Esophagus muscularis mucosa (tissue), 4 donors: ENCODE results near the gene CTNNA2. TPM values are rescaled to one million over a fixed set of nuclear protein-coding genes. Genes with fewer than 3 reads are reported as not detected.

ENCODE experiments used
- DNase-seq: peaks from one replicate; pipeline ENCODE4 v3.0.0-alpha.2; 2017; ENCODE audit errors: extremely low spot score
- H3K27ac ChIP-seq, 4 donors: fragments of 200-600 bp; sonication (generic); replicated peaks in 1 of 4; 1 replicate in 3 of 4; 2 replicates in 1 of 4; pipeline ENCODE4 v1.5.1; 2016 to 2019; ENCODE audit warnings: mild to moderate bottlenecking in 1 of 4
- H3K27me3 ChIP-seq, 4 donors: fragments of 200-600 bp; sonication (generic); one replicate each; pipeline versions ENCODE4 v1.5.1 to v1.6.0; 2016 to 2019
- H3K36me3 ChIP-seq, 4 donors: fragments of 200-600 bp; sonication (generic); one replicate each; pipeline ENCODE4 v1.5.1; 2016 to 2019
- H3K4me1 ChIP-seq, 4 donors: fragments of 200-600 bp; sonication (generic); one replicate each; pipeline ENCODE4 v1.5.1; 2016 to 2019
- H3K4me3 ChIP-seq, 4 donors: fragments of 200-600 bp; sonication (generic); 1 replicate in 2 of 4; 2 replicates in 2 of 4; pipeline ENCODE4 v1.5.1; 2016 to 2019; ENCODE audit warnings: mild to moderate bottlenecking in 4 of 4, moderate library complexity in 1 of 4
- H3K9me3 ChIP-seq, 4 donors: fragments of 200-600 bp; sonication (generic); 1 replicate in 3 of 4; 2 replicates in 1 of 4; pipeline ENCODE4 v1.5.1; 2016 to 2019
- EP300 ChIP-seq: sonication (generic); formaldehyde crosslinking; IDR thresholded peaks from one replicate; pipeline ENCODE4 v1.6.1; 2017; ENCODE audit warnings: antibody characterized with exemption
- POLR2A ChIP-seq: fragments of 450-650 bp; IDR thresholded peaks from one replicate; pipeline ENCODE4 v1.6.1; 2017; ENCODE audit warnings: antibody characterized with exemption, moderate library complexity, mild to moderate bottlenecking, low read depth
- POLR2AphosphoS5 ChIP-seq, 2 donors: sonication (generic); formaldehyde crosslinking; IDR thresholded peaks; one replicate each; pipeline ENCODE4 v1.6.1; 2017; ENCODE audit warnings: antibody characterized with exemption in 2 of 2
- WGBS: methylation state at CpG from one replicate; pipeline ENCODE4 v1.1.5; 2018; 5-methylcytosine and 5-hydroxymethylcytosine counted together
- intact Hi-C: fragments of 100-400 bp; cut with DNase I; formaldehyde crosslinking; loops from one replicate; pipeline ENCODE4 v1.15.1; 2023
- total RNA-seq, 4 donors: library from RNA; depleted of rRNA; stranded (reverse); fragments of >200 nt; gene quantifications; one replicate each; pipeline versions ENCODE4 v1.1.0 to v1.2.1, GENCODE V29; 2016
- TF ChIP-seq, protein P1 (sequence below), 3 experiments: fragments of 200-600 bp in 2 of 3; fragments of 450-650 bp in 1 of 3; sonication (generic) in 2 of 3; IDR thresholded peaks; one replicate each; pipeline ENCODE4 v1.5.1; 2017 to 2019; ENCODE audit warnings: antibody characterized with exemption in 3 of 3, mild to moderate bottlenecking in 2 of 3, moderate library complexity in 1 of 3

The CTNNA2 gene
- total RNA-seq, 4 donors from 2014 or later, result 0.42 to 2.5 (median 1.1) TPM

GRCh38 chr2:79994965-79995364 is 482.1 kb downstream of the CTNNA2 start:
- H3K4me1 ChIP-seq, result no peaks in the 10 kb centered on the region
- H3K27ac ChIP-seq, result no peak overlapping the region
- H3K4me3 ChIP-seq, result no peak overlapping the region
- TF ChIP-seq POLR2A, result no peak
- TF ChIP-seq EP300, result no peak
- TF ChIP-seq, protein P1, sequence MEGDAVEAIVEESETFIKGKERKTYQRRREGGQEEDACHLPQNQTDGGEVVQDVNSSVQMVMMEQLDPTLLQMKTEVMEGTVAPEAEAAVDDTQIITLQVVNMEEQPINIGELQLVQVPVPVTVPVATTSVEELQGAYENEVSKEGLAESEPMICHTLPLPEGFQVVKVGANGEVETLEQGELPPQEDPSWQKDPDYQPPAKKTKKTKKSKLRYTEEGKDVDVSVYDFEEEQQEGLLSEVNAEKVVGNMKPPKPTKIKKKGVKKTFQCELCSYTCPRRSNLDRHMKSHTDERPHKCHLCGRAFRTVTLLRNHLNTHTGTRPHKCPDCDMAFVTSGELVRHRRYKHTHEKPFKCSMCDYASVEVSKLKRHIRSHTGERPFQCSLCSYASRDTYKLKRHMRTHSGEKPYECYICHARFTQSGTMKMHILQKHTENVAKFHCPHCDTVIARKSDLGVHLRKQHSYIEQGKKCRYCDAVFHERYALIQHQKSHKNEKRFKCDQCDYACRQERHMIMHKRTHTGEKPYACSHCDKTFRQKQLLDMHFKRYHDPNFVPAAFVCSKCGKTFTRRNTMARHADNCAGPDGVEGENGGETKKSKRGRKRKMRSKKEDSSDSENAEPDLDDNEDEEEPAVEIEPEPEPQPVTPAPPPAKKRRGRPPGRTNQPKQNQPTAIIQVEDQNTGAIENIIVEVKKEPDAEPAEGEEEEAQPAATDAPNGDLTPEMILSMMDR (IDR thresholded peaks at IDR 0.05), result no peak
- no peaks in the 10 kb centered on the region for H3K36me3 ChIP-seq
- no peak for DNase-seq
- intact Hi-C loops, result no loop called here
- no peaks in the 10 kb centered on the region for H3K9me3 ChIP-seq
- H3K27me3 ChIP-seq, result no peaks in the 10 kb centered on the region

DNA sequence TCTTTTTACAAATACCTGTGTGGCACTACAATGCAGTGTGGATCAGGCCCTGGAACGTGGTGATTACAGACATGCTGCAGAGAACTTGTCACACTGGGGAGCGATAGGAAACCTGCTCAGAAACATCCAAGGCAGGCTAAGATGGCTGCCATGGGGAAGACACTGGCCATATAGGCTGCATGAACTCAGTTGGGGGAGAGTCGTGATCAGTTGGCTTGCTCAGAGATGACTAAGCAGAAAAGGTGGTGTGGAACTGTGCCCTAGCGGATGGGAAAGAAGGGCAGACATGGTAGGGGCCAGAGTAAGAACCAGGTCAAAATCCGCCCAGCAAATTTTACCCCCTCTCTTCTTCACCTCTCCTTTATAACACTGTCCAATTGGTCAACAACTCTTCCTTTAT is 483.9 kb downstream of the CTNNA2 start:
- Histone ChIP-seq H3K27me3 (no peaks in the 10 kb centered on the region), H3K4me1 (no peaks in the 10 kb centered on the region), H3K4me3 (no peak overlapping the region), H3K27ac (no peak overlapping the region), H3K9me3 (no peaks in the 10 kb centered on the region), H3K36me3 (no peaks in the 10 kb centered on the region)
- TF ChIP-seq EP300, result no peak
- TF ChIP-seq POLR2A, result no peak
- no peak for TF ChIP-seq POLR2AphosphoS5 (IDR thresholded peaks at IDR 0.05)
- TF ChIP-seq, protein P1 (IDR thresholded peaks at IDR 0.05), result no peak
- intact Hi-C loops, result no loop called here
- 80% methylated on average over 5 of the region's 5 CpGs for WGBS
- DNase-seq, result no peak

DNA sequence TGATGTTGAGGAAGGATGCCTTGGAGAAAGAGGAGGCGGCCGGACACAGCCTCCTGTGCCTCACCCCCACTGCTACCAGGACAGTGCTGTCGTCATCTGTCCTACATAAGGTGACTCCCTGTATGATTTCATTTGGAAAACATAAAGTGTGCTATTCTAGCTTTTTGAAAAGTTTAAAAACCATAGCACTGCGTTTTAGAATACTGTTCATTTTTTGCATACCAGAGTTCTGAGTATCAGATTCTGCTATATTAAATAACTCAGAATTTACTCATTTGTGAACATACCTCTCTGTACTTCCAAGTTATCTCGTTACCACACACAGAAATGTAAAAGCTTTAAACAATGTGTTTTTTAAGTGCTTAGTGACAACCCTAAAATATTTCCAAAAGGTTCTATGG is 488.9 kb downstream of the CTNNA2 start:
- WGBS, result 37% methylated on average over 5 of the region's 5 CpGs
- Histone ChIP-seq H3K27ac (no peak overlapping the region), H3K27me3 (peaks cover 0 to 5% (median 0%) of the 10 kb centered on the region in 4 donors), H3K36me3 (no peaks in the 10 kb centered on the region), H3K4me3 (no peak overlapping the region), H3K9me3 (no peaks in the 10 kb centered on the region), H3K4me1 (no peaks in the 10 kb centered on the region)
- no peak for TF ChIP-seq EP300
- no peak for TF ChIP-seq POLR2AphosphoS5 (IDR thresholded peaks at IDR 0.05)
- TF ChIP-seq, protein P1 (IDR thresholded peaks at IDR 0.05), result no peak
- no peak for TF ChIP-seq POLR2A
- no peak for DNase-seq
- intact Hi-C loops, result no loop called here

GRCh38 chr2:80002112-80002511 is 489.3 kb downstream of the CTNNA2 start:
- DNase-seq, result no peak
- 52% methylated on average over 3 of the region's 3 CpGs for WGBS
- intact Hi-C loops, result no loop called here
- H3K36me3 ChIP-seq, result no peaks in the 10 kb centered on the region
- H3K27me3 ChIP-seq, result peaks cover 0 to 5% (median 0%) of the 10 kb centered on the region in 4 donors
- H3K27ac ChIP-seq, result no peak overlapping the region
- no peaks in the 10 kb centered on the region for H3K4me1 ChIP-seq
- no peaks in the 10 kb centered on the region for H3K9me3 ChIP-seq
- TF ChIP-seq EP300, result no peak
- no peak for TF ChIP-seq POLR2A
- TF ChIP-seq POLR2AphosphoS5 (IDR thresholded peaks at IDR 0.05), result no peak
- TF ChIP-seq, protein P1 (IDR thresholded peaks at IDR 0.05), result no peak
- no peak overlapping the region for H3K4me3 ChIP-seq

DNA sequence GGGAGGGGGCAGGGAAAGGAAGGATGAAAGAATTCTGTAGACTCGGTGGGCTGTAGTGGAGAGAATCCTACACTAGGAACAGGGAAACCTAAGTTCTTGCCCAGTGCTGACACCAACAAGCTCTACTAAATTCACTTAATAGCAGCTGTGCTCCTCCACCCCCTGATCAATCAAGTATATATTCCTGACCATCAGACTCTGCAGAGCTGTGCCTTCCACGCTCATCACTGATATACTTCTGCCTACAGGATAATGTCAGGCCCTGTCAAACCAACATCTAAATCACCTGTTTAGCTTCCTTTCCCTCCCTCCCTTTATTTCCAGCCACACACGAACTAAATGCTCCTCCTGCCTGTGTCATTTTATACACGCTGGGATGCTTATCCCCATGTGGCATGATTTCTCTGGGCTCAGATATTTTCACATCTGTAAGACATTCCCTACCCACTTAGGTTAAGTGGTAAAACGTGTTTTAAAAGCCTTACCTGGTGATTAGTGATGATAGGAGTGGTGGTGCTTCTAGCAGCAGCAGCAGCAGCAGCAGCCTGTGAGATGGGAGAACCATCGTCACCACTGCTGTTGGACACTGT is 489.8 kb downstream of the CTNNA2 start:
- no peaks in the 10 kb centered on the region for H3K4me1 ChIP-seq
- H3K9me3 ChIP-seq, result no peaks in the 10 kb centered on the region
- no peak for TF ChIP-seq POLR2A
- no peak overlapping the region for H3K4me3 ChIP-seq
- intact Hi-C loops, result no loop called here
- H3K27me3 ChIP-seq, result peaks cover 0 to 5% (median 0%) of the 10 kb centered on the region in 4 donors
- DNase-seq, result no peak
- H3K27ac ChIP-seq, result no peak overlapping the region
- H3K36me3 ChIP-seq, result no peaks in the 10 kb centered on the region
- 55% methylated on average over 6 of the region's 6 CpGs for WGBS
